Measurements from ENCODE around the gene TRAF2.

Gene TRAF2

DNA sequence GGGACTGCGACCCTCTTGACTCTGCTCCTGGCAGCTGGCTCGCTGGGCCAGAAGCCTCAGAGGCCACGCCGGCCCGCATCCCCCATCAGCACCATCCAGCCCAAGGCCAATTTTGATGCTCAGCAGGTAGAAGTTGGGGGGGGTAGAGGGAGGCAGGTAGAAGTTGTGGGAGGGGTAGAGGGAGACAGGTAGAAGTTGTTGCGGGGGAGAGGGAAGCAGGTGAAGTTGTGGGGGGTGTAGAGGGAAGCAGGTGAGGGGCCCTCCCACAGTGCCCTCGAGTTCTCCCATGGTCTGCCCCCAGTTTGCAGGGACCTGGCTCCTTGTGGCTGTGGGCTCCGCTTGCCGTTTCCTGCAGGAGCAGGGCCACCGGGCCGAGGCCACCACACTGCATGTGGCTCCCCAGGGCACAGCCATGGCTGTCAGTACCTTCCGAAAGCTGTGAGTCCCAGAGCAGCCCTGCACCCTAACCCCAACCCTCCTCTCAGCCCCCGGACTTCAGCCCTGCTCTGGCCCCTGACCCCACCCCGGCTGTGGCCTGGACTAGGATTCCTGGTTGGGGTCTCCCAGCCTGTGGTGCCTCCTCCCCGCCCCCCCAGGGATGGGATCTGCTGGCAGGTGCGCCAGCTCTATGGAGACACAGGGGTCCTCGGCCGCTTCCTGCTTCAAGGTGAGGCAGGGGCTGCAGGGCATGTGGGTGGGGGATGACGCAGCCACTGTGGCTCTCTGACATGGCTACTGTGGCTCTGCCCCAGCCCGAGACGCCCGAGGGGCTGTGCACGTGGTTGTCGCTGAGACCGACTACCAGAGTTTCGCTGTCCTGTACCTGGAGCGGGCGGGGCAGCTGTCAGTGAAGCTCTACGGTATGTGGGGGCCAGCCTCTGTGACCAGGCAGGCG lies 59.3 kb downstream of the TRAF2 start:
- no peak overlapping the region for H3K9ac ChIP-seq (ENCODE audit: low read length)
- H3K27ac ChIP-seq (ENCODE audit: low read length), result no peak overlapping the region
- no peaks in the 10 kb centered on the region for H3K9me3 ChIP-seq (ENCODE audit: insufficient read depth, low read length)
- H4K20me1 ChIP-seq (ENCODE audit: insufficient read depth, low read length), result no peaks in the 10 kb centered on the region
- no peak overlapping the region for H3K4me3 ChIP-seq (ENCODE audit: low read length)
- no peaks in the 10 kb centered on the region for H3K27me3 ChIP-seq (ENCODE audit: low read depth, low read length)
- H3K36me3 ChIP-seq (replicated peaks; ENCODE audit: low read depth, low read length), result peaks cover 19% of the 10 kb centered on the region
- peaks cover 31% of the 10 kb centered on the region for H3K4me1 ChIP-seq (ENCODE audit: low read length)
- H3K79me2 ChIP-seq (ENCODE audit: low read length), result peaks cover 18% of the 10 kb centered on the region
- TF ChIP-seq EZH2phosphoT487 (IDR thresholded peaks at IDR 0.05; ENCODE audit: low read depth), result no peak
- TF ChIP-seq, protein P1, sequence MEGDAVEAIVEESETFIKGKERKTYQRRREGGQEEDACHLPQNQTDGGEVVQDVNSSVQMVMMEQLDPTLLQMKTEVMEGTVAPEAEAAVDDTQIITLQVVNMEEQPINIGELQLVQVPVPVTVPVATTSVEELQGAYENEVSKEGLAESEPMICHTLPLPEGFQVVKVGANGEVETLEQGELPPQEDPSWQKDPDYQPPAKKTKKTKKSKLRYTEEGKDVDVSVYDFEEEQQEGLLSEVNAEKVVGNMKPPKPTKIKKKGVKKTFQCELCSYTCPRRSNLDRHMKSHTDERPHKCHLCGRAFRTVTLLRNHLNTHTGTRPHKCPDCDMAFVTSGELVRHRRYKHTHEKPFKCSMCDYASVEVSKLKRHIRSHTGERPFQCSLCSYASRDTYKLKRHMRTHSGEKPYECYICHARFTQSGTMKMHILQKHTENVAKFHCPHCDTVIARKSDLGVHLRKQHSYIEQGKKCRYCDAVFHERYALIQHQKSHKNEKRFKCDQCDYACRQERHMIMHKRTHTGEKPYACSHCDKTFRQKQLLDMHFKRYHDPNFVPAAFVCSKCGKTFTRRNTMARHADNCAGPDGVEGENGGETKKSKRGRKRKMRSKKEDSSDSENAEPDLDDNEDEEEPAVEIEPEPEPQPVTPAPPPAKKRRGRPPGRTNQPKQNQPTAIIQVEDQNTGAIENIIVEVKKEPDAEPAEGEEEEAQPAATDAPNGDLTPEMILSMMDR (IDR thresholded peaks at IDR 0.05; ENCODE audit: low read depth, low read length), result no peak
- H2AFZ ChIP-seq (ENCODE audit: low read depth, low read length), result no peak overlapping the region; the same call in 1 of the 2 replicates
- H3K4me2 ChIP-seq (ENCODE audit: low read length), result no peak overlapping the region

DNA sequence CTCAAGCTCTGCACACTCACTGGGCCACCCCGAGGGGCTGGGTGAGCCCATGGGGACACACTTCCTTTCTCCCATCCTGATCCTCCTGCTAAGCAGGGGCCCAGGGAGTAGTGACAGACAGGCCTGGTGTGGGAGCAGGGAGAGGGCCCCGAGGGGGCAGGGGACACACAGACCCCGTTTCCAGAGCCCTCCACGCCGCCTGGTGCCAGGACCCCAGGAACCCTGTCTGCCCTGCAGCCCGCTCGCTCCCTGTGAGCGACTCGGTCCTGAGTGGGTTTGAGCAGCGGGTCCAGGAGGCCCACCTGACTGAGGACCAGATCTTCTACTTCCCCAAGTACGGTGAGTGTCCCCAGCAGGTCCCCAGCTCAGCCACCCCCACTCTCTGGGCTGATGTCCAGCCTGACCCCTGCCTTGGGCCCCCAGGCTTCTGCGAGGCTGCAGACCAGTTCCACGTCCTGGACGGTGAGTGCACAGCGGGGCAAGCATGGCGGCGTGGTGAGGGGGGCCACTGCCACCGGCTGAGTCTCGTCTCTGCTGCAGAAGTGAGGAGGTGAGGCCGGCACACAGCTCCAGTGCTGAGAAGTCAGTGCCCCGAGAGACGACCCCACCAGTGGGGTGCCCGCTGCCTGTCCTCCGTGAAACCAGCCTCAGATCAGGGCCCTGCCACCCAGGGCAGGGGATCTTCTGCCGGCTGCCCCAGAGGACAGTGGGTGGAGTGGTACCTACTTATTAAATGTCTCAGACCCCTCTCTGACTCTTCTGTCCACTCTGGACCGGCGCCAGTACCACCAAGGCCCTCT lies 60.1 kb downstream of the TRAF2 start:
- peaks cover 34% of the 10 kb centered on the region for H3K4me1 ChIP-seq (ENCODE audit: low read length)
- no peak overlapping the region for H3K27ac ChIP-seq (ENCODE audit: low read length)
- no peak overlapping the region for H3K4me3 ChIP-seq (ENCODE audit: low read length)
- H3K9me3 ChIP-seq (ENCODE audit: insufficient read depth, low read length), result no peaks in the 10 kb centered on the region
- H3K27me3 ChIP-seq (ENCODE audit: low read depth, low read length), result no peaks in the 10 kb centered on the region
- H3K79me2 ChIP-seq (ENCODE audit: low read length), result peaks cover 18% of the 10 kb centered on the region
- H3K9ac ChIP-seq (ENCODE audit: low read length), result no peak overlapping the region
- no peak overlapping the region for H3K4me2 ChIP-seq (ENCODE audit: low read length)
- H3K36me3 ChIP-seq (replicated peaks; ENCODE audit: low read depth, low read length), result peaks cover 12% of the 10 kb centered on the region
- TF ChIP-seq EZH2phosphoT487 (IDR thresholded peaks at IDR 0.05; ENCODE audit: low read depth), result no peak
- TF ChIP-seq, protein P1 (IDR thresholded peaks at IDR 0.05; ENCODE audit: low read depth, low read length), result no peak
- H4K20me1 ChIP-seq (ENCODE audit: insufficient read depth, low read length), result no peaks in the 10 kb centered on the region
- no peak overlapping the region for H2AFZ ChIP-seq (ENCODE audit: low read depth, low read length)

DNA sequence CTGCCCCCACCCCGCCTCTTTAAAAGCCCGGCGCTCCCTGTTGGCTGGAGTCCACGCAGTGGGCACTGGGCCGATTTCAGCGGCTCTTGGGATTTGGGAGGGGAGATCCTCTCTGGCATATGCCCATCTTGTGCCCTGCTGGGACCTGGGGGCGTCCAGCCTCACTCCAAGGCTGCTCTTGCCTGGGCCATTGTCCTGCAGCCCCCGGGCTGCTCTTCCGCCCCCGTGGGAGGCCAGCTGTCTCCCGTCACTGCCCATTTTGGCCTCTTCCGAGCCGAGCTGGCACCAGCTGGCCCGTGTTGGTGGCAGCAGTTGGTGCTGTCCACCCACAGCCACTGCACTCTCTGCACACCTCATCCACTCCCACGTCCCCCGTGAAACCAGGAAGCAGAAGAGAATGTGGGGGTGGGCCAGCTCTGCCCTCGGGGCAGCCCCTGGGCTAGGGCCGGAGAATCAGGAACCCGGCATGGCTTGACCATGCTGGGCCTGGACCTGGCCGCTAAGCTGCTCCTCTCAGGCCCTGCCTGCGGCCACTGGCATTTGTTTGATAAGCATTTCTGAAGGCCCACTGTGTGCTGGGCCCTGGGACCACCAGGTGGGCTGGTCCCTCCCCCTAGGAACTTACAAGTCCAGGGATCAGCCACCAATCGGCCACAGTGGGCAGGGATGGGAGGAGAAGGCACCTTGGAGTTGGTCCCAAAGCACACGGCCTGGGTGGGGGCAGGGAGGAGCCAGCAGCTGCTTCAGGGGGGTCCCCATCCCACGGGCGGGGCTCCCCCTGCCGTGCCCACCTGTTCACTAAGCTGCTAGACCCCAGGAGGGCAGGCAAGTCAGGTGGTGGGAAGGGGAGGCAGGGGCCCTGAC lies 60.9 kb downstream of the TRAF2 start:
- Histone ChIP-seq H3K27ac (ENCODE audit: low read length) (no peak overlapping the region), H3K9ac (ENCODE audit: low read length) (no peak overlapping the region), H3K4me1 (ENCODE audit: low read length) (peaks cover 34% of the 10 kb centered on the region), H3K4me3 (ENCODE audit: low read length) (no peak overlapping the region), H3K36me3 (replicated peaks; ENCODE audit: low read depth, low read length) (peaks cover 4% of the 10 kb centered on the region), H3K9me3 (ENCODE audit: insufficient read depth, low read length) (no peaks in the 10 kb centered on the region), H3K4me2 (ENCODE audit: low read length) (no peak overlapping the region), H4K20me1 (ENCODE audit: insufficient read depth, low read length) (no peaks in the 10 kb centered on the region), H3K27me3 (ENCODE audit: low read depth, low read length) (no peaks in the 10 kb centered on the region), H3K79me2 (ENCODE audit: low read length) (peaks cover 18% of the 10 kb centered on the region), H2AFZ (ENCODE audit: low read depth, low read length) (no peak overlapping the region)
- TF ChIP-seq, protein P1 (IDR thresholded peaks at IDR 0.05; ENCODE audit: low read depth, low read length), result no peak
- TF ChIP-seq EZH2phosphoT487 (IDR thresholded peaks at IDR 0.05; ENCODE audit: low read depth), result no peak
